Measurements from ENCODE around the gene LRIG1. TPM values are rescaled to one million over a fixed set of nuclear protein-coding genes. Genes with fewer than 3 reads are reported as not detected.

The LRIG1 gene
- total RNA-seq, 1 experiment from 2014 or later, result 2.2 TPM

DNA sequence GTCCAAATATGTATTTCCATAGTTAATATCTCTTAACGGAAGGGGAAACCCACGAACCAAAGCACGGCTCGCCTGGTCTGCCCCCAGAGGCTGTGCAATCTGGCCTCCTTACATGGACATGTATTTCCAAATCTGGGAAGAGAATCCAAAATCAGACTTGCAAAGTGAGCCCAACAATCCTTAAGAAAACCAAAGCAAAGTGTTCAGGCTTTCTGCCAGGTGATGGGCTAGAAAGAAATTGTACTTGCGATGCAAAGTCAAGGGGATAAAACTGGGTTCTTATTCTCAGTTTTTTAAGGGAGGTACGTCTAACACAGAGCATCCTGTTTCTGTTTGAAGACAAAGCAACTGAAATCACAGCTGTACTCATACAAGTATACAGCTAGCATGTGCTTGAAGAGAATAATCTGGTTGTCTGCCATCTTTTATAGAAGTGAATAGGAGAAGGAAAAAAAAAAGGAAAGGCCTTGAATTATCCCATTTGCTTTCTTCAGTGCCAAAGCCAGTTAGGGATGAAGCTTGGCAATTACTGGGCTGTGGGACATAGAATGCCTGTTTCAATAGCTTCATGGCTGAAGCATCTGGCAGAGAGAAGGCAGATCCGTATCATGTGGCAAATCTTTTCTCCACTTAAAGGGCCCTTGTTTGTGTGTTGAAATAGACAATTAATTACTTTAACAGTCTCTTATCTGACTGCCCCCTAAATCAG, 48.4 kb downstream of the LRIG1 start:
- peaks cover 9% of the 10 kb centered on the region; the same call in 1 of the 2 replicates for H3K4me1 ChIP-seq (ENCODE audit: insufficient read depth, low read length)
- H3K4me3 ChIP-seq (ENCODE audit: low read length), result no peak overlapping the region
- no peaks in the 10 kb centered on the region for H3K36me3 ChIP-seq (ENCODE audit: low read depth, low read length)
- TF ChIP-seq, protein P1, sequence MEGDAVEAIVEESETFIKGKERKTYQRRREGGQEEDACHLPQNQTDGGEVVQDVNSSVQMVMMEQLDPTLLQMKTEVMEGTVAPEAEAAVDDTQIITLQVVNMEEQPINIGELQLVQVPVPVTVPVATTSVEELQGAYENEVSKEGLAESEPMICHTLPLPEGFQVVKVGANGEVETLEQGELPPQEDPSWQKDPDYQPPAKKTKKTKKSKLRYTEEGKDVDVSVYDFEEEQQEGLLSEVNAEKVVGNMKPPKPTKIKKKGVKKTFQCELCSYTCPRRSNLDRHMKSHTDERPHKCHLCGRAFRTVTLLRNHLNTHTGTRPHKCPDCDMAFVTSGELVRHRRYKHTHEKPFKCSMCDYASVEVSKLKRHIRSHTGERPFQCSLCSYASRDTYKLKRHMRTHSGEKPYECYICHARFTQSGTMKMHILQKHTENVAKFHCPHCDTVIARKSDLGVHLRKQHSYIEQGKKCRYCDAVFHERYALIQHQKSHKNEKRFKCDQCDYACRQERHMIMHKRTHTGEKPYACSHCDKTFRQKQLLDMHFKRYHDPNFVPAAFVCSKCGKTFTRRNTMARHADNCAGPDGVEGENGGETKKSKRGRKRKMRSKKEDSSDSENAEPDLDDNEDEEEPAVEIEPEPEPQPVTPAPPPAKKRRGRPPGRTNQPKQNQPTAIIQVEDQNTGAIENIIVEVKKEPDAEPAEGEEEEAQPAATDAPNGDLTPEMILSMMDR (conservative IDR thresholded peaks at IDR 0.05; ENCODE audit: low read depth, low read length), result no peak
- TF ChIP-seq EZH2 (IDR thresholded peaks at IDR 0.05; ENCODE audit: low read length, unreplicated experiment) (no peak), EZH2phosphoT487 (IDR thresholded peaks at IDR 0.05; ENCODE audit: borderline replicate concordance, low read length) (no peak)
- BruUV-seq (replicated peaks), result no TSS peak
- no peaks in the 10 kb centered on the region for H3F3A ChIP-seq (ENCODE audit: low read length, unreplicated experiment)
- H3K27ac ChIP-seq (ENCODE audit: low read length), result no peak overlapping the region
- H2AFZ ChIP-seq (ENCODE audit: low read length), result no peak overlapping the region
- H3K9ac ChIP-seq (ENCODE audit: low read length), result no peak overlapping the region
- no peak for DNase-seq
- no peaks in the 10 kb centered on the region for H3K9me2 ChIP-seq (replicated peaks; ENCODE audit: low read length)
- no peak overlapping the region for H3K4me2 ChIP-seq (ENCODE audit: low read length)
- CTCF ChIA-PET, result no interaction called here
- no peaks in the 10 kb centered on the region for H3K9me3 ChIP-seq (ENCODE audit: low read length)
- no peak for ATAC-seq
- POLR2A ChIA-PET (ENCODE audit: unreplicated experiment), result no interaction called here
- no peaks in the 10 kb centered on the region for H4K20me1 ChIP-seq (ENCODE audit: low read length)
- no peaks in the 10 kb centered on the region for H3K79me2 ChIP-seq (ENCODE audit: low read length)
- H3K27me3 ChIP-seq (ENCODE audit: low read length), result no peaks in the 10 kb centered on the region
- intact Hi-C loops (cut with micrococcal nuclease), result no loop called here

DNA sequence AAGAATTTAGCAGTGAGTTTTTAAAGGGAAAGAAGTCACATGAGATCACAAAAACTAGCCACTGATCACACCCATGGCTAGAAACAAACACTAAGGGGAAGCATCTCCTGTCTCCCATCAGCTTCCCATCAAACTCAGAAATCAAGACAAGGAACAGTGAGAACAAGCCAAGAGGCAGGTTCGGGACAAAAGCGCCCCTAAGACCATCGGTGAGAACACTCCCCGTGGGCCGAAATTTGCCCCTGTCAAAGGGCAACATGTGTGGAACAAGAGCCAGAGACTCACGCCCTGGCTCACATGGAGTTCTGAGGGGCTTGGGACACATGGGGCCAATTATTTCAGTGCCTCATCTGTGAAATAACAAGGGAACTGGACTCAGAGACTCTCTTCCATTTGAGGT, 49.1 kb downstream of the LRIG1 start:
- H3K9me2 ChIP-seq (replicated peaks; ENCODE audit: low read length), result no peaks in the 10 kb centered on the region
- BruUV-seq (replicated peaks), result no TSS peak
- CTCF ChIA-PET, result no interaction called here

More for the DNA sequence above, 49.1 kb downstream of the LRIG1 start:
- H2AFZ ChIP-seq (ENCODE audit: low read length), result no peak overlapping the region
- no peaks in the 10 kb centered on the region for H3K36me3 ChIP-seq (ENCODE audit: low read depth, low read length)
- no peaks in the 10 kb centered on the region for H3K79me2 ChIP-seq (ENCODE audit: low read length)
- no peaks in the 10 kb centered on the region for H3K27me3 ChIP-seq (ENCODE audit: low read length)
- no peak for DNase-seq
- ATAC-seq, result no peak
- H3K4me3 ChIP-seq (ENCODE audit: low read length), result no peak overlapping the region
- H3K4me1 ChIP-seq (ENCODE audit: insufficient read depth, low read length), result peaks cover 9% of the 10 kb centered on the region; the same call in 1 of the 2 replicates
- no peaks in the 10 kb centered on the region for H3K9me3 ChIP-seq (ENCODE audit: low read length)
- H3K9ac ChIP-seq (ENCODE audit: low read length), result no peak overlapping the region
- H4K20me1 ChIP-seq (ENCODE audit: low read length), result no peaks in the 10 kb centered on the region
- H3K4me2 ChIP-seq (ENCODE audit: low read length), result no peak overlapping the region
- intact Hi-C loops (cut with micrococcal nuclease), result no loop called here
- no peaks in the 10 kb centered on the region for H3F3A ChIP-seq (ENCODE audit: low read length, unreplicated experiment)
- H3K27ac ChIP-seq (ENCODE audit: low read length), result no peak overlapping the region
- POLR2A ChIA-PET (ENCODE audit: unreplicated experiment), result no interaction called here
- TF ChIP-seq EZH2phosphoT487 (IDR thresholded peaks at IDR 0.05; ENCODE audit: borderline replicate concordance, low read length) (no peak), EZH2 (IDR thresholded peaks at IDR 0.05; ENCODE audit: low read length, unreplicated experiment) (no peak)
- TF ChIP-seq, protein P1 (conservative IDR thresholded peaks at IDR 0.05; ENCODE audit: low read depth, low read length), result no peak

All from PC-3 (cell line).